Parietal lobe (tissue), 2 donors: ENCODE results near the gene GRK7. TPM values are rescaled to one million over a fixed set of nuclear protein-coding genes. Genes with fewer than 3 reads are reported as not detected.

Experiments used
- small RNA-seq: library from RNA; depleted of rRNA; stranded (forward); fragments of <200 nt; gene quantifications from one replicate; pipeline ENCODE3, GENCODE V24; 2014; ENCODE audit warnings: low replicate concordance
- total RNA-seq: library from RNA; depleted of rRNA; stranded (reverse); fragments of >200 nt; gene quantifications from one replicate; pipeline ENCODE4 v1.2.3, GENCODE V29; 2014

Gene GRK7, protein sequence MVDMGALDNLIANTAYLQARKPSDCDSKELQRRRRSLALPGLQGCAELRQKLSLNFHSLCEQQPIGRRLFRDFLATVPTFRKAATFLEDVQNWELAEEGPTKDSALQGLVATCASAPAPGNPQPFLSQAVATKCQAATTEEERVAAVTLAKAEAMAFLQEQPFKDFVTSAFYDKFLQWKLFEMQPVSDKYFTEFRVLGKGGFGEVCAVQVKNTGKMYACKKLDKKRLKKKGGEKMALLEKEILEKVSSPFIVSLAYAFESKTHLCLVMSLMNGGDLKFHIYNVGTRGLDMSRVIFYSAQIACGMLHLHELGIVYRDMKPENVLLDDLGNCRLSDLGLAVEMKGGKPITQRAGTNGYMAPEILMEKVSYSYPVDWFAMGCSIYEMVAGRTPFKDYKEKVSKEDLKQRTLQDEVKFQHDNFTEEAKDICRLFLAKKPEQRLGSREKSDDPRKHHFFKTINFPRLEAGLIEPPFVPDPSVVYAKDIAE (N-terminal part only)
- total RNA-seq = 0.31 TPM

GRCh38 chr3:141763088-141763750 is at the start of gene GRK7:
Gene GRK7, plus strand, starts transcription at chr3:141763408. Its CDS starts 14,877 bp downstream, at chr3:141778285.

DNA sequence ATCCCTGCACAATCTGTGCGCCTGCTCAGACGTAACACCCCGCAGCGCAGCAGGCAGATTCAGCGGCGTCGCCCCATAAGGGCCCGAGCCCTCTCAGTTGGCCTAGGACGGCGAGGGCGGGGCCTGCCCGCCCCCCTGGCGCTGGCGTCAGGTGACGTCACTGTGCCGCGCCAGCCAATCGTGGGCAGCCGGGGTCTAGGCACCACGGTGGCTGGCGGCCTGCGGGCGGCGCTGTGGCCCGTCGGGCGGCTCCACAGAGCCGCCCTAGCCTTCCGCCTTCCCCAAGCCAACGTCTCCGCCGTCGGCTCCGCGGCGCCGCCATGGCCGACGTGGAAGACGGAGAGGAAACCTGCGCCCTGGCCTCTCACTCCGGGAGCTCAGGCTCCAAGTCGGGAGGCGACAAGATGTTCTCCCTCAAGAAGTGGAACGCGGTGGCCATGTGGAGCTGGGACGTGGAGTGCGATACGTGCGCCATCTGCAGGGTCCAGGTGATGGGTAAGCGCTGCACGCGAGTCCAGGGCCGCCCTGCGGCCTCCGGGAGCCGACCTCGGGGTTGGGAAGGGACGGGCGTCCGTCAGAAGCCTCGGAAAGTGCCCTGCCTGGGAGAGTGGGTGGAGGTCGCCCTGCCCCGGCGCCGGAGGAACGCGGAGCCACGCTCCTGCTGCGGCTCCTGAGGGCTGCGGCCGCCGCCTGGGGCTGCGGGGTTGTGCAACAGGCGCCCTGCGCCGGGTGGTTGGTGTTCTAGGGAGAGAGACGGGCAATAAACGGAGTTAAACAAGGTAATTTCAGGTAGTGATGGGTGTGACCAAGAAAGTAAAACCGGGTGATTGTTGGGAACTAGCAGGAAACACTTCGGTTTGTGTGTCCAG is 25.0 kb upstream of the GRK7 start, which contains the start of gene RNF7:
Gene RNF7 (plus strand): TSS at position 277 of the 869 bp plus-strand sequence. CDS start 44 bp downstream, at position 321.

Small RNA genes within 50 kb of the gene (small RNA-seq; reads per million reads assigned to genes)
- gene AC112771.1 = not detected

Other genes starting within 250 kb of the GRK7 start
- gene RNF7, start 25.1 kb upstream of the GRK7 start, total RNA-seq = 29.1 TPM
- 44.4 TPM for gene ATP1B3, start 113.2 kb downstream of the GRK7 start, total RNA-seq